Liver (tissue), 3 donors: ENCODE results near the gene ITGBL1.

ENCODE experiments used
- EGR1 ChIP-seq, 2 donors: IDR thresholded peaks; 2 replicates each; pipeline ENCODE4 v1.6.1; 2016 to 2018; ENCODE audit warnings: antibody characterized with exemption in 2 of 2, low read depth in 2 of 2
- NR2F2 ChIP-seq: IDR thresholded peaks from 2 replicates; pipeline ENCODE4 v1.6.1; 2016; ENCODE audit warnings: antibody characterized with exemption
- RAD21 ChIP-seq, 2 donors: IDR thresholded peaks; 2 replicates each; pipeline ENCODE4 v1.6.1; 2016; ENCODE audit warnings: antibody characterized with exemption in 2 of 2, mild to moderate bottlenecking in 2 of 2
- SP1 ChIP-seq: IDR thresholded peaks from 2 replicates; pipeline ENCODE4 v1.6.1; 2018; ENCODE audit warnings: antibody characterized with exemption, mild to moderate bottlenecking
- TAF1 ChIP-seq: conservative IDR thresholded peaks from 2 replicates; pipeline ENCODE4 v1.6.1; 2016; ENCODE audit warnings: antibody characterized with exemption, mild to moderate bottlenecking
- TF ChIP-seq, protein P1 (sequence below): fragments of 150-350 bp; IDR thresholded peaks from 2 replicates; pipeline ENCODE4 v1.5.1; 2017; ENCODE audit warnings: improper control_type of control experiment, low read depth, low read length; ENCODE audit not compliant: missing input control
- TF ChIP-seq, protein P2 (sequence below): IDR thresholded peaks from 2 replicates; pipeline ENCODE4 v1.6.1; 2016; ENCODE audit warnings: antibody characterized with exemption, mild to moderate bottlenecking
- TF ChIP-seq, protein P3 (sequence below): IDR thresholded peaks from 2 replicates; pipeline ENCODE4 v1.6.1; 2016; ENCODE audit warnings: antibody characterized with exemption
- donor health status: healthy.
- donor health status: healthy.

DNA sequence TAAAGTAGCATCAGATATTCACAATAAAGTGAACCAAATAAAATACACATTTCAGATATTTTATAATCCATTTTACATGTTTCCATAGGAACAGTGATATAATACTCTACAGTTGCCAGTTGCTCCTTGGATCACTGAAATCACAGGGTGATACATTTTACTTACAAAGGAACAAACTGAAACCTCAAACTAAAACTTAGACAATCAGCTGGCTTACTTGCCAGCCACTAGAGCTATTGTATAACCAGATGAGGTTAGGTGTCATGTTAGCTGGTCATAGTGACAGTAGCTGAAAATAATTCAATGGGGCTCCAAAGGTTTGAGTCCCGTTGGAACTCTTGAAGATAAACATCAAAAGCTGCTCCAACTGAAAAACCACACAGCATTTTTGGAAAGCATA is 274.6 kb downstream of the ITGBL1 start:
- TF ChIP-seq, protein P1, sequence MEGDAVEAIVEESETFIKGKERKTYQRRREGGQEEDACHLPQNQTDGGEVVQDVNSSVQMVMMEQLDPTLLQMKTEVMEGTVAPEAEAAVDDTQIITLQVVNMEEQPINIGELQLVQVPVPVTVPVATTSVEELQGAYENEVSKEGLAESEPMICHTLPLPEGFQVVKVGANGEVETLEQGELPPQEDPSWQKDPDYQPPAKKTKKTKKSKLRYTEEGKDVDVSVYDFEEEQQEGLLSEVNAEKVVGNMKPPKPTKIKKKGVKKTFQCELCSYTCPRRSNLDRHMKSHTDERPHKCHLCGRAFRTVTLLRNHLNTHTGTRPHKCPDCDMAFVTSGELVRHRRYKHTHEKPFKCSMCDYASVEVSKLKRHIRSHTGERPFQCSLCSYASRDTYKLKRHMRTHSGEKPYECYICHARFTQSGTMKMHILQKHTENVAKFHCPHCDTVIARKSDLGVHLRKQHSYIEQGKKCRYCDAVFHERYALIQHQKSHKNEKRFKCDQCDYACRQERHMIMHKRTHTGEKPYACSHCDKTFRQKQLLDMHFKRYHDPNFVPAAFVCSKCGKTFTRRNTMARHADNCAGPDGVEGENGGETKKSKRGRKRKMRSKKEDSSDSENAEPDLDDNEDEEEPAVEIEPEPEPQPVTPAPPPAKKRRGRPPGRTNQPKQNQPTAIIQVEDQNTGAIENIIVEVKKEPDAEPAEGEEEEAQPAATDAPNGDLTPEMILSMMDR: no peak
- TF ChIP-seq TAF1 (no peak), SP1 (no peak), EGR1 (IDR thresholded peaks at IDR 0.05; ENCODE audit: low read depth in 2 of 2) (no peak), RAD21 (IDR thresholded peaks at IDR 0.05) (no peak), NR2F2 (no peak)
- TF ChIP-seq, protein P2, sequence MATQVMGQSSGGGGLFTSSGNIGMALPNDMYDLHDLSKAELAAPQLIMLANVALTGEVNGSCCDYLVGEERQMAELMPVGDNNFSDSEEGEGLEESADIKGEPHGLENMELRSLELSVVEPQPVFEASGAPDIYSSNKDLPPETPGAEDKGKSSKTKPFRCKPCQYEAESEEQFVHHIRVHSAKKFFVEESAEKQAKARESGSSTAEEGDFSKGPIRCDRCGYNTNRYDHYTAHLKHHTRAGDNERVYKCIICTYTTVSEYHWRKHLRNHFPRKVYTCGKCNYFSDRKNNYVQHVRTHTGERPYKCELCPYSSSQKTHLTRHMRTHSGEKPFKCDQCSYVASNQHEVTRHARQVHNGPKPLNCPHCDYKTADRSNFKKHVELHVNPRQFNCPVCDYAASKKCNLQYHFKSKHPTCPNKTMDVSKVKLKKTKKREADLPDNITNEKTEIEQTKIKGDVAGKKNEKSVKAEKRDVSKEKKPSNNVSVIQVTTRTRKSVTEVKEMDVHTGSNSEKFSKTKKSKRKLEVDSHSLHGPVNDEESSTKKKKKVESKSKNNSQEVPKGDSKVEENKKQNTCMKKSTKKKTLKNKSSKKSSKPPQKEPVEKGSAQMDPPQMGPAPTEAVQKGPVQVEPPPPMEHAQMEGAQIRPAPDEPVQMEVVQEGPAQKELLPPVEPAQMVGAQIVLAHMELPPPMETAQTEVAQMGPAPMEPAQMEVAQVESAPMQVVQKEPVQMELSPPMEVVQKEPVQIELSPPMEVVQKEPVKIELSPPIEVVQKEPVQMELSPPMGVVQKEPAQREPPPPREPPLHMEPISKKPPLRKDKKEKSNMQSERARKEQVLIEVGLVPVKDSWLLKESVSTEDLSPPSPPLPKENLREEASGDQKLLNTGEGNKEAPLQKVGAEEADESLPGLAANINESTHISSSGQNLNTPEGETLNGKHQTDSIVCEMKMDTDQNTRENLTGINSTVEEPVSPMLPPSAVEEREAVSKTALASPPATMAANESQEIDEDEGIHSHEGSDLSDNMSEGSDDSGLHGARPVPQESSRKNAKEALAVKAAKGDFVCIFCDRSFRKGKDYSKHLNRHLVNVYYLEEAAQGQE: no peak
- TF ChIP-seq, protein P3, sequence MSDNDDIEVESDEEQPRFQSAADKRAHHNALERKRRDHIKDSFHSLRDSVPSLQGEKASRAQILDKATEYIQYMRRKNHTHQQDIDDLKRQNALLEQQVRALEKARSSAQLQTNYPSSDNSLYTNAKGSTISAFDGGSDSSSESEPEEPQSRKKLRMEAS: no peak
